ENCODE measurements around the gene TRIM34. TPM values are rescaled to one million over a fixed set of nuclear protein-coding genes. Genes with fewer than 3 reads are reported as not detected.
"Not testable (repeated sequence)": the region's sequence is repeated elsewhere in the genome, so short reads cannot be mapped to it uniquely, and the experiment has no call there.

Gene TRIM34
- total and polyA plus RNA-seq, 2 donors (not counting 1 experiment from before 2014, with no cell fraction given) = 21.9 to 29.1 TPM

- H3K4me1 Mint-ChIP-seq = no peaks in the 10 kb centered on the region
- ChIA-PET POLR2A (no interaction called here), CTCF (no interaction called here)
- Histone ChIP-seq H3K4me2 (replicated peaks; ENCODE audit: low read depth, low read length, poor library complexity, severe bottlenecking) (no peak overlapping the region), H3K27ac (ENCODE audit: low read length in 2 of 2) (no peak overlapping the region), H3K79me2 (ENCODE audit: control insufficient read depth, insufficient read depth, low read length) (no peaks in the 10 kb centered on the region), H3K27me3 (replicated peaks in 1 of 4; ENCODE audit: control extremely low read depth in 1 of 4, control insufficient read depth in 3 of 4, insufficient read depth in 4 of 4, low read length in 3 of 4) (no peaks in the 10 kb centered on the region), H3K36me3 (replicated peaks in 1 of 2; ENCODE audit: control extremely low read depth in 1 of 2, control insufficient read depth in 1 of 2, extremely low read depth in 1 of 2, insufficient read depth in 2 of 2, low read length in 1 of 2) (peaks cover 8 to 34% of the 10 kb centered on the region in 2 experiments), H3K4me3 (ENCODE audit: control extremely low read depth in 1 of 5, extremely low read depth in 1 of 5, insufficient read depth in 1 of 5, low read depth in 2 of 5, low read length in 4 of 5) (no peak overlapping the region), H2AFZ (ENCODE audit: insufficient read depth, low read depth, low read length, poor library complexity, severe bottlenecking) (no peak overlapping the region), H3K9me3 (ENCODE audit: control extremely low read depth in 1 of 3, control insufficient read depth in 2 of 3, insufficient read depth in 1 of 3, low read length in 2 of 3) (no peaks in the 10 kb centered on the region), H4K20me1 (ENCODE audit: control insufficient read depth, insufficient read depth, low read length, poor library complexity, severe bottlenecking) (no peaks in the 10 kb centered on the region), H3K9ac (ENCODE audit: low read length) (no peak overlapping the region), H3K4me1 (ENCODE audit: control insufficient read depth in 2 of 2, insufficient read depth in 2 of 2, low read length in 2 of 2) (no peaks in the 10 kb centered on the region)
- DNase-seq (no peak), ATAC-seq (ENCODE audit: low read depth) (no peak)
- no peaks in the 10 kb centered on the region for H3K27me3 Mint-ChIP-seq
- 100% methylated on average over 1 of the region's 3 CpGs for WGBS (ENCODE audit: insufficient coverage)
- H3K9me3 Mint-ChIP-seq (ENCODE audit: insufficient read depth) = no peaks in the 10 kb centered on the region
- no peak overlapping the region for H3K4me3 Mint-ChIP-seq
- no peak overlapping the region for H3K27ac Mint-ChIP-seq
- TF ChIP-seq CTCF (IDR thresholded peaks at IDR 0.05) (no peak), EZH2 (IDR thresholded peaks at IDR 0.05; ENCODE audit: borderline replicate concordance, insufficient read depth, low read depth, low read length, poor library complexity, severe bottlenecking) (no peak)
- intact Hi-C loops (cut with micrococcal nuclease) = no loop called here
Observed at GRCh38 chr11:5646139-5646538, 21.3 kb downstream of the TRIM34 start.

GRCh38 chr11:5655474-5655873, 30.7 kb downstream of the TRIM34 start:
- H3K27me3 Mint-ChIP-seq = no peaks in the 10 kb centered on the region
- Histone ChIP-seq H2AFZ (ENCODE audit: insufficient read depth, low read depth, low read length, poor library complexity, severe bottlenecking) (no peak overlapping the region), H3K9me3 (ENCODE audit: control extremely low read depth in 1 of 3, control insufficient read depth in 2 of 3, insufficient read depth in 1 of 3, low read length in 2 of 3) (peaks cover 1 to 6% (median 3%) of the 10 kb centered on the region in 3 donors), H3K79me2 (ENCODE audit: control insufficient read depth, insufficient read depth, low read length) (no peaks in the 10 kb centered on the region), H3K27me3 (replicated peaks in 1 of 4; ENCODE audit: control extremely low read depth in 1 of 4, control insufficient read depth in 3 of 4, insufficient read depth in 4 of 4, low read length in 3 of 4) (no peaks in the 10 kb centered on the region), H4K20me1 (ENCODE audit: control insufficient read depth, insufficient read depth, low read length, poor library complexity, severe bottlenecking) (no peaks in the 10 kb centered on the region), H3K4me1 (ENCODE audit: control insufficient read depth in 2 of 2, insufficient read depth in 2 of 2, low read length in 2 of 2) (no peaks in the 10 kb centered on the region), H3K4me2 (replicated peaks; ENCODE audit: low read depth, low read length, poor library complexity, severe bottlenecking) (no peak overlapping the region), H3K36me3 (replicated peaks in 1 of 2; ENCODE audit: control extremely low read depth in 1 of 2, control insufficient read depth in 1 of 2, extremely low read depth in 1 of 2, insufficient read depth in 2 of 2, low read length in 1 of 2) (no peaks in the 10 kb centered on the region), H3K9ac (ENCODE audit: low read length) (no peak overlapping the region), H3K27ac (ENCODE audit: low read length in 2 of 2) (no peak overlapping the region), H3K4me3 (ENCODE audit: control extremely low read depth in 1 of 5, extremely low read depth in 1 of 5, insufficient read depth in 1 of 5, low read depth in 2 of 5, low read length in 4 of 5) (no peak overlapping the region)
- WGBS (ENCODE audit: insufficient coverage) = no CpG with 5 or more reads among the region's 4 CpGs
- DNase-seq (no peak), ATAC-seq (ENCODE audit: low read depth) (no peak)
- ChIA-PET CTCF (no interaction called here), POLR2A (no interaction called here)
- H3K4me3 Mint-ChIP-seq = no peak overlapping the region
- H3K4me1 Mint-ChIP-seq = no peaks in the 10 kb centered on the region
- H3K9me3 Mint-ChIP-seq (ENCODE audit: insufficient read depth) = peaks cover 1% of the 10 kb centered on the region
- TF ChIP-seq CTCF (IDR thresholded peaks at IDR 0.05) = no peak
- no peak for TF ChIP-seq EZH2 (IDR thresholded peaks at IDR 0.05; ENCODE audit: borderline replicate concordance, insufficient read depth, low read depth, low read length, poor library complexity, severe bottlenecking)
- H3K27ac Mint-ChIP-seq = no peak overlapping the region
- intact Hi-C loops (cut with micrococcal nuclease) = no loop called here

GRCh38 chr11:5656956-5657355, 32.2 kb downstream of the TRIM34 start:
- POLR2A ChIA-PET; CTCF ChIA-PET; H3K4me1 Mint-ChIP-seq; H3K79me2 ChIP-seq (ENCODE audit: control insufficient read depth, insufficient read depth, low read length); H3K9me3 Mint-ChIP-seq (ENCODE audit: insufficient read depth); H3K27ac Mint-ChIP-seq; DNase-seq; H4K20me1 ChIP-seq (ENCODE audit: control insufficient read depth, insufficient read depth, low read length, poor library complexity, severe bottlenecking); H3K27me3 Mint-ChIP-seq; H3K4me2 ChIP-seq (replicated peaks; ENCODE audit: low read depth, low read length, poor library complexity, severe bottlenecking); H3K4me3 ChIP-seq (ENCODE audit: control extremely low read depth in 1 of 5, extremely low read depth in 1 of 5, insufficient read depth in 1 of 5, low read depth in 2 of 5, low read length in 4 of 5); H3K4me3 Mint-ChIP-seq; ATAC-seq (ENCODE audit: low read depth); intact Hi-C loops (cut with micrococcal nuclease); H3K4me1 ChIP-seq (ENCODE audit: control insufficient read depth in 2 of 2, insufficient read depth in 2 of 2, low read length in 2 of 2); H3K36me3 ChIP-seq (replicated peaks in 1 of 2; ENCODE audit: control extremely low read depth in 1 of 2, control insufficient read depth in 1 of 2, extremely low read depth in 1 of 2, insufficient read depth in 2 of 2, low read length in 1 of 2); H3K9me3 ChIP-seq (ENCODE audit: control extremely low read depth in 1 of 3, control insufficient read depth in 2 of 3, insufficient read depth in 1 of 3, low read length in 2 of 3); H3K27ac ChIP-seq (ENCODE audit: low read length in 2 of 2); H2AFZ ChIP-seq (ENCODE audit: insufficient read depth, low read depth, low read length, poor library complexity, severe bottlenecking); H3K27me3 ChIP-seq (replicated peaks in 1 of 4; ENCODE audit: control extremely low read depth in 1 of 4, control insufficient read depth in 3 of 4, insufficient read depth in 4 of 4, low read length in 3 of 4); H3K9ac ChIP-seq (ENCODE audit: low read length): not testable (repeated sequence)
- WGBS (ENCODE audit: insufficient coverage) = no CpG with 5 or more reads among the region's 2 CpGs
